Head of caudate nucleus (tissue), 42 donors: ENCODE results near the gene TMEM235.

ENCODE experiments used
- DNase-seq, 42 donors: peaks; one replicate each; pipeline versions ENCODE4 v3.0.0 to v3.0.0-alpha.2; 2020 to 2021; ENCODE audit warnings: mixed read lengths in 7 of 42
- intact Hi-C: fragments of 100-400 bp; cut with DNase I; formaldehyde crosslinking; loops from one replicate; pipeline ENCODE4 v1.15.0; 2022

The TMEM235 gene

DNA sequence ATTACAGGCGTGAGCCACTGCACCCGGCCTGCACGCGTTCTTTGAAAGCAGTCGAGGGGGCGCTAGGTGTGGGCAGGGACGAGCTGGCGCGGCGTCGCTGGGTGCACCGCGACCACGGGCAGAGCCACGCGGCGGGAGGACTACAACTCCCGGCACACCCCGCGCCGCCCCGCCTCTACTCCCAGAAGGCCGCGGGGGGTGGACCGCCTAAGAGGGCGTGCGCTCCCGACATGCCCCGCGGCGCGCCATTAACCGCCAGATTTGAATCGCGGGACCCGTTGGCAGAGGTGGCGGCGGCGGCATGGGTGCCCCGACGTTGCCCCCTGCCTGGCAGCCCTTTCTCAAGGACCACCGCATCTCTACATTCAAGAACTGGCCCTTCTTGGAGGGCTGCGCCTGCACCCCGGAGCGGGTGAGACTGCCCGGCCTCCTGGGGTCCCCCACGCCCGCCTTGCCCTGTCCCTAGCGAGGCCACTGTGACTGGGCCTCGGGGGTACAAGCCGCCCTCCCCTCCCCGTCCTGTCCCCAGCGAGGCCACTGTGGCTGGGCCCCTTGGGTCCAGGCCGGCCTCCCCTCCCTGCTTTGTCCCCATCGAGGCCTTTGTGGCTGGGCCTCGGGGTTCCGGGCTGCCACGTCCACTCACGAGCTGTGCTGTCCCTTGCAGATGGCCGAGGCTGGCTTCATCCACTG lies 17.3 kb upstream of the TMEM235 start, which contains the start of gene BIRC5:
Gene BIRC5, plus strand, starts transcription at position 238 of the 690 bp plus-strand sequence. Its CDS starts 64 bp downstream, at position 302.
- intact Hi-C loops, result loop anchor here (5.0 kb wide), 1 partner anchor 38 kb away; no protein-coding TSS in a partner anchor
- peak; percentile 86 to 98 (median 94) for DNase-seq

DNA sequence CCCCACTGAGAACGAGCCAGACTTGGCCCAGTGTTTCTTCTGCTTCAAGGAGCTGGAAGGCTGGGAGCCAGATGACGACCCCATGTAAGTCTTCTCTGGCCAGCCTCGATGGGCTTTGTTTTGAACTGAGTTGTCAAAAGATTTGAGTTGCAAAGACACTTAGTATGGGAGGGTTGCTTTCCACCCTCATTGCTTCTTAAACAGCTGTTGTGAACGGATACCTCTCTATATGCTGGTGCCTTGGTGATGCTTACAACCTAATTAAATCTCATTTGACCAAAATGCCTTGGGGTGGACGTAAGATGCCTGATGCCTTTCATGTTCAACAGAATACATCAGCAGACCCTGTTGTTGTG lies 16.7 kb upstream of the TMEM235 start:
- DNase-seq, result no peak
- intact Hi-C loops, result loop anchor here (5.0 kb wide), 1 partner anchor 38 kb away; no protein-coding TSS in a partner anchor

GRCh38 chr17:78219396-78220150 lies 11.9 kb upstream of the TMEM235 start:
- intact Hi-C loops, result no loop called here
- DNase-seq, result no peak

DNA sequence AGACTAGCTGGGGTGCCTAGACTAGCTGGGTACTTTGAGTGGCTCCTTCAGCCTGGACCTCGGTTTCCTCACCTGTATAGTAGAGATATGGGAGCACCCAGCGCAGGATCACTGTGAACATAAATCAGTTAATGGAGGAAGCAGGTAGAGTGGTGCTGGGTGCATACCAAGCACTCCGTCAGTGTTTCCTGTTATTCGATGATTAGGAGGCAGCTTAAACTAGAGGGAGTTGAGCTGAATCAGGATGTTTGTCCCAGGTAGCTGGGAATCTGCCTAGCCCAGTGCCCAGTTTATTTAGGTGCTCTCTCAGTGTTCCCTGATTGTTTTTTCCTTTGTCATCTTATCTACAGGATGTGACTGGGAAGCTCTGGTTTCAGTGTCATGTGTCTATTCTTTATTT lies 8.4 kb upstream of the TMEM235 start:
- intact Hi-C loops, result no loop called here
- no peak for DNase-seq

GRCh38 chr17:78223765-78224164 lies 7.7 kb upstream of the TMEM235 start:
- no peak for DNase-seq
- intact Hi-C loops, result no loop called here

DNA sequence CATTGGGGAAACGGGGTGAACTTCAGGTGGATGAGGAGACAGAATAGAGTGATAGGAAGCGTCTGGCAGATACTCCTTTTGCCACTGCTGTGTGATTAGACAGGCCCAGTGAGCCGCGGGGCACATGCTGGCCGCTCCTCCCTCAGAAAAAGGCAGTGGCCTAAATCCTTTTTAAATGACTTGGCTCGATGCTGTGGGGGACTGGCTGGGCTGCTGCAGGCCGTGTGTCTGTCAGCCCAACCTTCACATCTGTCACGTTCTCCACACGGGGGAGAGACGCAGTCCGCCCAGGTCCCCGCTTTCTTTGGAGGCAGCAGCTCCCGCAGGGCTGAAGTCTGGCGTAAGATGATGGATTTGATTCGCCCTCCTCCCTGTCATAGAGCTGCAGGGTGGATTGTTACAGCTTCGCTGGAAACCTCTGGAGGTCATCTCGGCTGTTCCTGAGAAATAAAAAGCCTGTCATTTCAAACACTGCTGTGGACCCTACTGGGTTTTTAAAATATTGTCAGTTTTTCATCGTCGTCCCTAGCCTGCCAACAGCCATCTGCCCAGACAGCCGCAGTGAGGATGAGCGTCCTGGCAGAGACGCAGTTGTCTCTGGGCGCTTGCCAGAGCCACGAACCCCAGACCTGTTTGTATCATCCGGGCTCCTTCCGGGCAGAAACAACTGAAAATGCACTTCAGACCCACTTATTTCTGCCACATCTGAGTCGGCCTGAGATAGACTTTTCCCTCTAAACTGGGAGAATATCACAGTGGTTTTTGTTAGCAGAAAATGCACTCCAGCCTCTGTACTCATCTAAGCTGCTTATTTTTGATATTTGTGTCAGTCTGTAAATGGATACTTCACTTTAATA lies 7.0 kb upstream of the TMEM235 start:
- intact Hi-C loops, result no loop called here
- peak in 31 of 42 donors; percentile 20 to 83 (median 62) for DNase-seq

DNA sequence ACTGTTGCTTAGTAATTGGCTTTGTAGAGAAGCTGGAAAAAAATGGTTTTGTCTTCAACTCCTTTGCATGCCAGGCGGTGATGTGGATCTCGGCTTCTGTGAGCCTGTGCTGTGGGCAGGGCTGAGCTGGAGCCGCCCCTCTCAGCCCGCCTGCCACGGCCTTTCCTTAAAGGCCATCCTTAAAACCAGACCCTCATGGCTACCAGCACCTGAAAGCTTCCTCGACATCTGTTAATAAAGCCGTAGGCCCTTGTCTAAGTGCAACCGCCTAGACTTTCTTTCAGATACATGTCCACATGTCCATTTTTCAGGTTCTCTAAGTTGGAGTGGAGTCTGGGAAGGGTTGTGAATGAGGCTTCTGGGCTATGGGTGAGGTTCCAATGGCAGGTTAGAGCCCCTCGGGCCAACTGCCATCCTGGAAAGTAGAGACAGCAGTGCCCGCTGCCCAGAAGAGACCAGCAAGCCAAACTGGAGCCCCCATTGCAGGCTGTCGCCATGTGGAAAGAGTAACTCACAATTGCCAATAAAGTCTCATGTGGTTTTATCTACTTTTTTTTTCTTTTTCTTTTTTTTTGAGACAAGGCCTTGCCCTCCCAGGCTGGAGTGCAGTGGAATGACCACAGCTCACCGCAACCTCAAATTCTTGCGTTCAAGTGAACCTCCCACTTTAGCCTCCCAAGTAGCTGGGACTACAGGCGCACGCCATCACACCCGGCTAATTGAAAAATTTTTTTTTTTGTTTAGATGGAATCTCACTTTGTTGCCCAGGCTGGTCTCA lies 6.2 kb upstream of the TMEM235 start:
- intact Hi-C loops, result no loop called here
- peak in 10 of 42 donors; percentile 29 to 71 (median 60) for DNase-seq

DNA sequence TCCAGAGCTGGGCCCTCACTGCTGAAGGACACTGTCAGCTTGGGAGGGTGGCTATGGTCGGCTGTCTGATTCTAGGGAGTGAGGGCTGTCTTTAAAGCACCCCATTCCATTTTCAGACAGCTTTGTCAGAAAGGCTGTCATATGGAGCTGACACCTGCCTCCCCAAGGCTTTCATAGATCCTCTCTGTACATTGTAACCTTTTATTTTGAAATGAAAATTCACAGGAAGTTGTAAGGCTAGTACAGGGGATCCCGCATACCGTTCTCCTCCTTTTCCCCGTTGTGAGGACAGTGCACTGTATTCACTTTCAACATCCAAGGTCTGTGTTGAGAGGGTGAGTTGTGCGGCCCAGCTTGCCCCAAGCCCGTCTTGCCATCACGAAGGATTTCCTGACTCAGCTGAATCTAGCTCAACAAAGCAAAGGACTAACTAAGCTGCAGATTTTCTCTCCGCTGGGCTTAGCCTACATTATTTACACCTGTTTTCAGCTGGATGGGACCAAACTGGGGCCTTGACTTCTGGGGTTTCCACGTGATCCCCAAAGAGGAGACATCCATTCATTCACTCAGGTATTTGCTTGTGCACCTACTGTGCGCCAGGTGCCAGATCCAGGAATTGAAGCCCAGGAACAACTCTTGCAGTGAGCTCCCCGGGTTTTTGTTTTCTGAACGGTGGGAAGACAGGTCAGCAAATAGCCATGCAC lies 5.2 kb upstream of the TMEM235 start:
- DNase-seq, result no peak
- intact Hi-C loops, result no loop called here

DNA sequence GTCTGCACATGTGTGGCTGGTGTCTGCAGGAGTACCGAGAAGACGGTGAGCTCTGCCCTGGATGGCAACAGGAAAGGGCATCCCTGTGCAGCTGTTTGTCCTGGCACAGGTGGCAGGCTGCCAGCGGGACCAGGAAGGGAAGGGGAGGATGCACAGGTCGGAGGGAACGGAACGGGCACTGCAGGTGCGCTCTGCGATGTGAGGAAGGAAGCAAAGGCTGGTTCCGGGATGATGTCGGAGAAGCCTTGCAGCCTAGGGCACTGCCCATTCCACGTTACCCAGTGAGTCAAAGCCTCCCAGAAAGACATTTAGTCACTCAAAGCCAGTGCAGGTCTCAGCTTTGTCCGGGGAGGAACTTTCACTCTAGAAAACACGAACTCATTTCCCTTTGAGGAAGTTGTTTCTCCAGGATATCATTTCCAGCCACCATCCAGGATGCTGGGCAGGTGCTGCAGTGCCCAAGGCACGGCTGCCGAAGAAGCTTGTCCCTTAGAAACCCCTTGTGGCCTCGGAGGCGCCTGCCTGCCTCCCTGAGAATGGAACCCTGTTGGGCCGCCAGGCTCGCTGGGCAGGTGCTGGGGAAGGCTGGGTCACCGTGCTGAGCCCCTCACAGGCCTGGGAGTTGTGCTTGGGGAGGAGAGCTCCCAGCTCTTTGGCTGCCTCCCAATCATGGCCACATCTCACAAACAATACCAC lies 4.5 kb upstream of the TMEM235 start:
- DNase-seq, result peak in 2 of 42 donors; percentile 16 to 43
- intact Hi-C loops, result no loop called here

GRCh38 chr17:78227455-78227916 lies 3.9 kb upstream of the TMEM235 start:
- intact Hi-C loops, result no loop called here
- DNase-seq, result peak in 41 of 42 donors; percentile 48 to 90 (median 75)

DNA sequence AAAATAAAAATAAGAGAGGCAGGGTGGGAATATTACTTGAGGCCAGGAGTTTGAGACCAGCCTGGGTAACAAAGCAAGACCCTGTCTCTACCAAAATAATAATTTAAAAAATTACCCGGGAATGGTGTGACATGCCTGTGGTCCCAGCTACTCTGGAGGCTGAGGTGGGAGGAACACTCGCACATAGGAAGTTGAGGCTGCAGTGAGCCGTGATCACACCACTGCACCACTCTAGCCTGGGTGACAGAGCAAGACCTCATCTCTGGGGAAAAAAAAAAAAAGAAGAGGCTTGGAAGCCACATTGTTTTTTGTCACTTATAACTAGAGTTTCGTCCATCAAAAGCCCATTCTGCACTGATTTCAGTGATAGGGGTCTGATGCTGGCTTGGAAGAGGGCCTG lies 3.3 kb upstream of the TMEM235 start:
- DNase-seq, result no peak
- intact Hi-C loops, result no loop called here

GRCh38 chr17:78230252-78230962 lies 1.0 kb upstream of the TMEM235 start:
- intact Hi-C loops, result no loop called here
- peak in 1 of 42 donors; percentile 34 for DNase-seq

- peak in 5 of 42 donors; percentile 19 to 70 (median 54) for DNase-seq
Observed at GRCh38 chr17:78231991-78232858, 794 bp downstream of the TMEM235 start.

DNA sequence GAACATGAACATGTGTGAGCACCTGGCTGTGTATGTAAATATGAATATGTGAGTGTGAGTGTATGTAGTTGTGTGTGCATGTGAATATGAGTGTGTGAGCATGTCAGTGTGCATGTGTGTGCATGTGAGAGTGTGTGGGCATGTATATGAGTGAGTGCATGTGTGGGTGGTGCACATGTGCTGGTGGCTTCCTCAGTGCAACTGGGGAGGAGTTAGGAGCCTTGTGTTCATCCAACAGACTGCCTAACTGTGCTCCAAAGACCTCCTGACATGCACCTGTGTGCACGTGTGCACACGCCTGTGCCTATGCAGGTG lies 1.4 kb downstream of the TMEM235 start:
- intact Hi-C loops, result no loop called here
- peak in 11 of 42 donors; percentile 24 to 71 (median 50) for DNase-seq

More at GRCh38 chr17:78231991-78232858, 794 bp downstream of the TMEM235 start:
- intact Hi-C loops, result no loop called here

- intact Hi-C loops, result no loop called here
- peak in 1 of 42 donors; percentile 31 for DNase-seq
Observed at GRCh38 chr17:78233678-78234077, 2.2 kb downstream of the TMEM235 start.
